ENCODE measurements around the gene PLXNA2.

Gene PLXNA2

DNA sequence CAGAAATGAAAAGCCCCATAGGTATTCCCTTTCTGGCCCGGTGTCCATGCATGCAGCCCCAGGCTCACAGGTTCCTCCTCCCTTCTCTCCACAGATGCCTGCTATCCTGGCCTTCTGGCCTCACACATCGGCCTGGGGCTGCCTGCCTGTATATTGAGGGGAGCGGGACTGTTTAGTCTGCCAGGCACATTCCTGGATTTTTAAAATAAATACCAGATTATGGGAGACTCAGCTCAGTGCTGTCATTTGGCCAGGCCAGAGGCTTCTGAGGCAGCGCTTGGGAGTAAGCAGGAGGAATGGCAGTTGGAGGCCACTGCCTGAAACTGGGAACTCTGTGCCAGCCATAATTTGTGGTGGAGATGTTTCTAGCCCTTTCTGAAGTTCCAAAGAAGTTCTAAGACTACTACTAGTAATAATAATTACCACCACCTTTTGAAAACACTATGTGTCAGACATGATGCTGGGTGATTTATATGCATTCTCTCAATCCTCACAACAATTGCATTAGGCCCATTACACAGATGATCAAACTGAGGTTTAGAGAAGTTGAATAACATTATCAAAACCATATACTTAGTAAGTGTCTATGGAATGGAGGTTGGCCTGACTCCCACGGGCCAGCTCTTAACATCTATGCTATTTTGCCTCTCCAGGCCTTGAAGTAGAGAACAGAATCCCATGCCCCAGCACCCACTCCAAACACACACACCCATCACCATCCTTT, 107.6 kb downstream of the PLXNA2 start:
- DNase-seq = no peak

DNA sequence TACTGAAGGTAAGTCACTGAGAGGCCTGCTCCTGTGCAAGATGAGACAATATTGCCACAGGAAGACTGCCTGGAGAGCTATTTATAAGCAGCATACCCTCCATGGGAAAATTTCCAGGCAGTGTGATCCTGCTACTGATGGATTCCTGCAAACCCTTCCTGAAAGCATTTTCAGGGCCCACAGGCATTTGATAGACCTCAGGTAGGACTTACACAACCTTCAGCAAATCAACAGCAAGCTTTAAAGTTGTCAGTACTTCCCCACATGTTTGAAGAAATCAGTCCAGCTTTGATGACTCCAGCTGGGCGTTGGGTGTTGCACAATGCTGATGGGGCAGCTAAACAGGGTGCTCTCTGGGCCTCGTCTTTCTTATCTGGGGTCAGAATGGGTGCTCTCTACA, 108.8 kb downstream of the PLXNA2 start:
- DNase-seq = no peak

DNA sequence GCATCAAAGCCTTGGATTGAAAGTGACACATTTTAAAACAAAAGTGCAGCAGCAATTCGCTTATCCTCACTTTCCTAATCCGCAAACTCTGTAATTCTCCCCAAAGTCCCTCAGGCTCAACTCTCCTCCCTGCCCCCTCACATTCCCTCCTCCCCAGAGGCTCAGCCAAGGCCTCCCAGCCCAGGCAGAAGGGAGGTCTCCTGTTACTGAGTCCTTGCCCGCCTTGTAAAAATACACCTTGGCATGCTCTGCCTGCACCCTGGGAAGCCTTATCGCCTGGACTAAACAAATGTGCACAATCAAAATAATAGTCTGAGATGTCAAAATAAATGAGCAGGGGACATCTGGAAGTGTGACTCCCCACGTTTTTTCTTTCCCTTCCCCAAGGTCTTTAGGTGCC, 109.7 kb downstream of the PLXNA2 start:
- DNase-seq = no peak

DNA sequence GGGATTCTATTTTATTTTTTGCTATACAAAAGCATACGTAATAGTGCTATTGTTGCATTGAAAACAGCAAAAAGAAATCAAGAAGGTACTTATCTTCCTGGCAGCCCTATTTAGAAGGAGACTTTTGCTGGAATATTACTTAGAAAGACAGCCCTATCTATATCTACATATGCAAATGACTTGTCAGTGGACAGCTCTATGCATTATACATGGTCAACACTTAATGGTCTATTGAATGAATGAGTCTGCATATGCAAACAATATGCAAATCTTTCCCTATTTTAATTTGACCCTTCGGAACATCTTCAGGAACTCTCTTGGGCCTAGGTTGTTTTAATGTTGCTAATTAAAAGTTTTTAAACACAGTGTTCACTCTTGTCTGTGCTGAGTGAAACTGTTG, 110.8 kb downstream of the PLXNA2 start:
- no peak for DNase-seq

DNA sequence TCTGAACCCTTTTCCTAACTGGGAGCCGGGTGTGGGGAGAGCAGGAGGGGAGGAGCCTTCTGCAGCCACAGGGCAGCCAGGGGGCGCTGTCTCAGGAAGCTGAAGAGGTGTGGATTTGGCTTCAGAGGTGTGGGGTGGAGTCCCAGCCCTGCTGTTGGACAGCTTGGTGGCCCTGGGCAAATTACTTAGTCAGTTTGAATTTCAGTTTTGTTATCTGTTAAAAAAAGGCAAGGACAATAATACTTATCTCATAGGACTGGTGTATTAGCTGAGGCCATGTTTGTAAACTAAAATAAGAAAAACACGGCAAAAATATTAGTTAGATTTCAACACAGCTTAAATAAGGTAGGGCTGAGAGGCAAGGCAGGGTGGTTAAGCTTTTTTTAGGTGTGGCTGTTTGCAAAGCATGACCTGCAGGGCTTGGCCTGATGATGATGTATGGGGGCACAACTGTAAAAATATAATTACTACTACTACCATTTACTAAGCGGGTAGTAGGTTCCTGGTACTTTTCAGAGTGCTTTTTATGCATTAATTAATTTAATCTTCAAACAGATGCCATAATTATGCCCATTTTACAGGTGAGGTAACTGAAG, 111.8 kb downstream of the PLXNA2 start:
- DNase-seq = peak; percentile 53

DNA sequence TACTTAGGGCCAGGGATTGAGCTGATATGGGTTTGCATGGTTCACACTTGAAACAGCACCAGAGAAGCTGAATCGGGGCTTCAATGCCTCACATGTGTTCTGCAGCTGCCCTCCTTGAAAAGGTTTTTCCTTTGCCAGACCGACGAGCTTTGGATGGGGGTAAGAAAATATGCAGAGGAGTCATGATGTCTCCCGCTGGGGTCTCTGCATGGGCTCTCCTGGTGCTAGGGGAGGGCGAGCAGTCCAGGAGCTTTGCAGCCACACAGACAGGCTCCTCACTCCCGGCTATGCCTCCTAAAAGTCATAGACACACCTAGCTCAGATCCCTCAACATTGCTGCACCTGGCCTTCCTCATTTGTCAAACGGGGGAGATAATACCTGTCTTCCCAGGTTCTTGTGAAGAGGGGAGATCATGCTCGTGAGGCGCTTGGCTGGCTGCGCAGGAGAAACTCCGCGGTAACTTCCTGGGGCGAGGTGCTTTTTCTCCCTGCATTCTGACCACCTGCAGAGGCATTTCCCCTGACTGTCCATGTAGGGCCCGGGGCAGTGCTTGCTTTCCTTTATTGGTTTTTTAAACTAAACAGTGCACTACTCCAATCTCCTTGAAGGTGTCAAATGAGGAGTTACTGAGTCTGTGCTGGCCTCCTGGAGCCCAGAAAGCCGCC, 112.4 kb downstream of the PLXNA2 start:
- DNase-seq = no peak

DNA sequence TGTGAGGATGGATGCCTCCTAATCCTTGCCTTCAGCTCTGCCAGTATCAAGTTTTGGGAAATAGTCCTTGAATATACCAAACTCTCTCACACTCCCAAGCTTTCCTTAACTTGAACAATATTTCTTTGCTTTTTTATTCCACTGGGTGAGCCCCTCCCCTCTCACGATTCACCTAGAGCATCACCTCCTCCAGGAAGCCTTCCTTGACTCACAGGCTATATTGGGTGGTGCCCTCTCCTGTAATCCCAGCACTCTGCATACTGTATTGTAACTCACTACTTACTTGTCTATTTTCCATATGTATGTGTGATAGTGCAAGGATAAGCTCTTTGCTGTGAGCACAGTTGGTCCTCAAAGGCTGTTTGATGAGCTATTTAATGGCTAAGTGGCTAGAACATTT, 114.7 kb downstream of the PLXNA2 start:
- no peak for DNase-seq

DNA sequence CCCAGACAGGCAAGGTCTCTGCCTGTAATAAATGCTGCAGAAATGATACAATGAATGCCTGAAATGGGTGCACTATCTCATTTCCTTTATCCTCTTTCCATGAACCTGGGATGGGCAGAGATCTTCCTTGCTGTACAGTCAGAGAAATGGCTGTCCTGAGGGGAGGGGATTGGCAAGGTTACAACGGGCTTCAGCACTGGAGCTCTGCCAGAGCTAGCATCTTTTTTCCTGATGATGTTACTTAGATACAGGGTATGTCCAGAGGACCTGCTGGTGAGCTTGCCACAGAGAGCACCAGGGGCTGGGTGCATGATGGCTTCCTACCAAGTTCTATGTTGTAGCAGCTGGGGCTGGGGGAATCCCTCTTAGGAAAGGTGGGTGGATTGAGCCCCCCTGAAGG, 115.1 kb downstream of the PLXNA2 start:
- DNase-seq = no peak

DNA sequence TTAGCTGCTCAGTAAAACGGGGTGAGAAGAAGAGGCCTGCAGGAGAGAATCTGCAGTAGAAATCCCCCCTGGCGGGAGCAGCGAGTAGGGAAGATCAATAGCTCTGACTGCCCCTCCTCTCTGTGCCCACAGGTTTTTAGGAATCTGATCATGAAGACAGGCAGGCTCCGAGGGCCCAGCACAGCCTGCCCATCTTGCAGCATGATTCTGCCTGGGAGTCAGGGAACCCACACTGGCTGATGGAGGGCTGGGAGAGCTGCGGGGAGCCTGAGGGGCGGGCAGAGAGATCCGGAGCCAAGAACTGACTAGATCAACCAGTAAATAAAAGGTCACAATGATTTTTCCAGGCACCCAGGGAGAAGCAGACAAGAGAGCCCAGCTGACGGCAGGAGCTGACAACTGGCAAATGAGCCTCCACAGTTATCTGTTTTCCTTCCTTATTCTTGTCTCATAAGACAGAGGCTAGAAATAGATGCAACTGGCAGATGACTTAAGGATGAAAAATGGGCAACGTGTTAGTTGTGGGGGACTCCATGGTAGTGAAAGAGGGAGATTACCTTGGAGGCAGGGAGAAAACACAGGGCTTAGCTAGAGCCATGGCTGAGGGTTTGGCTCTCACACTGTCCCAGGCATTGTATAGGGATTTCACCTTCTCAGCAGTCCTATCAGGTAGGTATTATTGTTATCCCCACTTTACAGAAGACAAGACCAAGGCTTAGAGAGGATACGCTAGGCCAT, 116.2 kb downstream of the PLXNA2 start:
- DNase-seq = no peak

DNA sequence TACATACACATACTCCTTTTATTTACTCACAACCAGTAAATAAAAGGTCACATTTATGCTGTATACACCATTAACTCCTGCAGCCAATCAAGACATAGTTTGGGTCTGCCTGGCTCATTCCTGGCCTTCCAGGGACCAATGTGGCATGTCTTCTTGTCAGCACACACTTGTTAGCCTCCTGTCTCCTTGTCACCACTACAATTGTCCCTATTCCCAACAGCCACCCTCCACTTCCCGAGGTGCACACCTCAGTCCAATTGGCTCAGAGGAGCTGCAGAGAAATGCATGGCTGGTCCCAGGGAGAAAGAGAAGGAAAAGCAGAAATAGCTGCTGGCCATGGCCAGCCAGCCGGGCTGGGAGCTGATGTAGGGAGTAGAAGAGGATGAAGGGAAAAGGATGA, 116.9 kb downstream of the PLXNA2 start:
- DNase-seq = no peak

DNA sequence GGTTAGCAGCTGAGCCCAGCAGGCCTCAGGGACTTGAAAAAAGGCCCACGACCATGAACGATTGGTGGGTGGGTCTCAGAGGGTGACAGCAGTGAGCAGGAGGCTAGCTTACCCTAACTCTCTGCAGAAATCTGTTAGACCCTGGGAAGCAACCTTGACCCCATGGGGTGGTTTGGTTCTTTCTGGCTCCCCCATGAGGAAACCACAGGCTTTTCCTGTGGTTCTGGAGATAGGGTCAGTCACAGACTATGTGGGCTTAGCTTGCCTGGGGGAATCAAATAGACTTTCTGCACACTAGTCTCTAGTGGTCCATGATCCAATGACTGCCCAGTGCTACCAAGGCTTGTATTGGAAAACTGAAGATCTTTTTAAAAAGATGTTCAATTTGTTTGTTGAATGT, 118.1 kb downstream of the PLXNA2 start:
- no peak for DNase-seq

DNA sequence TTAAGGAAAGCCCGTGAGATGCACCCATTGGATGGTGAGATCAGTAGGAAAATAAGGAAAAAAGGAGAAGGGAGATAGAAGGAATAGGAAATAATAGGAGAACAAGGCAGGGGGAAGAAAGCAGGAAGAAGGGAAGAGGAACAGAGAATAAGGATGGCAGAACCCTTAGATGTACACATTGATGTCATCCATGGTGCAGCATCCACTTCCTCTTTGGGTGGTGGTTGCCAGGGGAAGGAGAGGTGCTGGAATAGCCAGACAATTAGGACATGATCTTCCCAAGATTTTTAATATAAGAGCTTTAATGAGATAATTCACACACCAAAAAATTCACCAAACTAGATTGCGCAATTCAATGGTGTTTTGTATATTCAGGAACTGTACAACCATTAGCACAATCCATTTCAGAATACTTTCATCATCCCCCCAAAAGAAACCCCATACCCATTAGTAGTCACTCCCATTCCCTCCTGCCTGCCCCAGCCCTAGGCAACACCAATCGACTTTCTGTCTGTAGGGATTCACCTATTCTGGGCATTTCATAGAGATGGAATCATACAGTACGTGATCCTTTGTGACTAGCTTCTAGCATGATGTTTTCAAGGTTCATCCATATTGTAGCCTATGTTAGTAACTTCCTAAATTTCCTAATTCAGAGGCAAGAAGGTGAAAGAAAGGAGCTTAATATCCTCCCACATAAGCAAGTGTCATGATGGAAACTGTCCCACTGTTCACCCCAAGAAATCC, 121.4 kb downstream of the PLXNA2 start:
- no peak for DNase-seq

DNA sequence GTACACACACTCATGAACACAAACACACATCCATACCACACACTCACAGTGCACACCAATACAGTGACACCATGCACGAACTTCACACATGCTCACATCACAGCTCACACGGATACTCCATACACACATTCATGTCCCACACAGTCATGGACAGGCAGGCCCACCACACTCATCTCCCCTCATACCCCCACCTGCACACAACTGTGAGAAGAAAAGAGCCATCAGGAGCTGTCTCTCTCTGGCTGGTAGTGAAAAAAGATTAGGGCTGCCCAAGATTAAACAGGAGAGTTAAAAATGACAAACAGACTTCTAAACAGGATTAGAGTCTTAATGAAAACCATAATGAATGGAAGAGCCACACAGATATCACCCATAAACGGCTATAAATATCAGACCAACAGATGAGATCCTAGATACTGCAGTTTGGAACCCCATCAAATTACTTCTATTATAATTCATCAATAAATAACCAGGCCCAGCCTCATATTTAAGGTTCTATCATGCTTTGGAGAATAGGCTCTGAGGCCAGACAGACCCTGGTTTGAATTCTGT, 122.3 kb downstream of the PLXNA2 start:
- DNase-seq = no peak

DNA sequence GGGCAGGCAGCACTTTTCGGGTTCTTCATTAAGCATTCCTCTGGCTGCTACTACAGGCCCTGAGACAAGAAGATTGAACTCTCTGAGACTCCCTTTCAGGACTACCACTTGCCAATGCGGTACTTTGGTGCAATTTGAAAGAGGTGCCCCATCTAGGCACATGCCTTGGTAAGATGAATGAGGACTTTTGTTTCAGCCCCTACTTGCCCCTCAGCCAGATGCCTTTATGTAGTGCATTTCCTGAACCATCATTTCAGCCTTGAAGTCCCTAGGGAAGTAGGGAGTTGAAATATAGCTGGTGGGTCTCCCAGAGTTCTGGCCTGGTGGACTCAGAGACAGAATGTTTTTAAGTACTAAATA, 123.8 kb downstream of the PLXNA2 start:
- no peak for DNase-seq

DNA sequence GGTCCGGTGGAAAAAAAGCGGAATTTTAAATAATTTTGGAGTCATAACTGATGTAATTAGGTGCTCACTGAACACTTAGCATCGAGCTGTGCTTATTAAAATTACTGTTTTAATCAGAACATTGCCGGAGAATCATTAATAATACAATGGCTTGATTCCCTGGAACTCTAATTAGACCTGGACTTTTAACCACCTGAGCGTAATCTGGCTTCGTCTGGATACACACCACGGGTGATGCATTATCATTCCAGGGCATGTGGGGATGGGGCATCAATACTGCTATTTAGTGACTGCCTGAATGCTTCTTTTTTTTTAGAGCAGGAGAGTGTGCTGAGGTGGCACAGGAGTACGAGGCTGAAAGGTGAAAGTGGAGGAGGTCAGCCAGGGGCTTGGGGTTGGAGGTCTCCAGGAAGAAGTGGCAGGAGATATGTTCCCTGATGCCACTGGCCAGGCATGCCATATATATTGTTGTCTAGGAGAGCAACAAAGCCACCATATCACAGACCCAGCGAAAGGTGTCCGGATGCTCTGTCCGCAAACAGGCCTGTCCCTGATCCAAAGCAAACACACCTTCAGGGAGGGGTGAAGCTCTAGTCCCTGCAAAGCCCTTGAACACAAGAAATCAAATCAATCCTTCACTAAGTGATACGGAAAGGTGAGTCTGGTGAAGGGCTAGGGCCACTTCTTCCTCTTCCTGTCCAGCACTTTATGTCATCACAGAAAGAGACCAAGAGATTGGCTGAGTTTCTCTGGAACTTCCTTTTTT, 125.2 kb downstream of the PLXNA2 start:
- DNase-seq = no peak

DNA sequence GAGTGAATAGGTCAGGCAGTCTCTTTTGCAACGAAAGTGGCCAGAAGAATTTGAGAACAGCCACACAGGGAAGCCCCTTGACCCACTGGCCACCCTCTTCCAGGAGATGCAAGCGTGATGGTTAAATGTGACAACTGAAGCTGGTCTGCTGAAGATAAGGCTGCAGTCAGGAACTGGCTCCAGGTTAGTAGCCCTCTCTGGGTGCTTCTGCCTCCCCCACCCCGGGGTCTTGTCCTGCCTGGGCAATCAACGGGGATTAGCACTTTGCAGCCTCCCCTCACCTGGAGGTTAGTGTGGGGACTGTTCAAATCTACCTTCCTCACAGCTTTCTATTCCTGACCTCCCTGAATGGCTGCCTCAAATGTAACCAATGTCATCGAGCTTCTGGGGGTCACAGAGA, 125.9 kb downstream of the PLXNA2 start:
- no peak for DNase-seq

DNA sequence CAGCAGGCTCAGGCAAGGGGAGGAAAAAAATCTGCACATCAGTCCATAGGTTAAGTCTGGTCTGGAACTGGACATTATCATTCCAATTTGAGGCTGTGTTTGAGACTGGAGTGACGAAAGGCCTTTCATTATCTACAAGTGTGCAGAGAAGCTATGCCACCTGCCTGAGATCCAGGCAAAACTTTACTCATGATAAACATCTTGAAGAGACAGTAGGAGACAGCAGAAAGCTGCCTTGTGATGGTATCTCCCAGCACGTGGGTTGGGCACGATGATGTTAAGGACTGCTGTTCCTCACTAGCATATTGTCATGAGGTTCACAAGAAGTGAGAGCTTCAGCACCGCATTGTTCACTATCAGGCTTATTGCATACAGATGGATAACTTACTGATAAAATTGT, 126.4 kb downstream of the PLXNA2 start:
- no peak for DNase-seq

DNA sequence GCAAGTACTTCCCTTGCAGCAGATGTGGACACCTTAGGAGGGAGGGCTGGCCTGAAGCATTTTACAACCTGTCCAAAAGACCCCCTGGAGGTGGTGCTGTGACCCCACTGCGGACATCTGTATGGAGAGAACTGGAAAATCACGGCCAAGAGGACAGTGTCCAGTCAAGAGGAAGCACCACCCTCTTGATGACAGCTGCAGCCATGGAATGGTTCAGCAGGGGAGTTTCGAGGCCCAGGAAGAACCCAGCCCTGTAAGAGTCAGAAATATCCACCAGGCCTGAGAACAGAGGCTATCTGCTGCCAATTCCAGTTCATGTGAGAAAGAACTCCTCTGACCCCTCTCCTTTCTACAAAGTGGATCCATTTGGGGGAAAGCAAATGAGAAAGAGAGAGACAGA, 126.8 kb downstream of the PLXNA2 start:
- no peak for DNase-seq

DNA sequence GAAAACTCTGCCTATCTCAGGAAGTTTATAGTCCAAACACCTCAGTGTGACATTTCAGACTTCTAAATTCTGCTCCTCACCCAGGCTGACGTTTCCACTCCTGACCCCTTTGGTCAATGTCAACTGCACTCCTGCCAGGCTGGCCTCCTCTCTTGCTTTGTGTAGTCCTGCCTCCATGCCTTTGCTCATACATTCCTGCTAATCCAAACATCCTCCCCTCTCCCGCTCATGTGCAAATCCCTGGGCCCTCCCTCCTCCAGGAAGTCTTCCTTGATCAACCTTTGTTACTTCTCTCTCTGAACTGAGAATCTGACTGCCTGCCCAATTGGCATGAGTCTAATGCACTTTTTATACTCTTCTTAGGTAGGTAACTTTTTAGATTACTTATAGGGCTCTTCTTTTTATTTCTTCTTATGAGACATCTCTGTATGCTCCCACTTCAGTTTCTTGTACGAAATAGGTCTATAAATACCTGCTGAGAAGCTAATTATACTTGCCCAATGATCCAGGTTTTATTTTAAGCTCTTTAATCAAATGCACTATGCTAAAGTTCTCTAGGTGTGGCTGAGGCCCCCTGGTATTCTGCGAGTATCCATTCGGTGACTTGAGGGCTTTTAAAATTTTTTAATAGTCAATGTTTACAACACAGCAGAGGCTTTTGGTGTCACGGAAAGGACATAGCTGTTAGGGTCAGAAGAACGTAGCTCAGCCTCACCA, 128.1 kb downstream of the PLXNA2 start:
- DNase-seq = no peak

DNA sequence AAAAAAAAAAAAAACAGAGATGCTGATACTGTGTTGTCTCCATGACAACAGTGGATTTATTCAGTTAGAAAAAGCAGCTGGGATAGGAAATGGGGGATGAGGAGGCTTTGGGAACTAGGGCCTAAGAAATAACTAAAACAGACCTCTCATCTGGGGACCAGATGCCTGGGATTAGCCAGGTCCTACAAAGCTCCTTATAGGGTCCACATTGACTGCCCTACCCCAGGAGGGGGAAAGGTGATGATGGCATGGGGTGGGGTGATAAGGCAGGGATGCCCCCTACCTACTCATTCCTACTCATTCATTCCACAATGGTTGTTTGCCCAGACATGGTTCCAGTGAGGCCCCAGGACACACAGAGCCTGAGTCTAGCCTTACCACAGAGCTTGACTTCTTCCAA, 131.2 kb downstream of the PLXNA2 start:
- no peak for DNase-seq

DNA sequence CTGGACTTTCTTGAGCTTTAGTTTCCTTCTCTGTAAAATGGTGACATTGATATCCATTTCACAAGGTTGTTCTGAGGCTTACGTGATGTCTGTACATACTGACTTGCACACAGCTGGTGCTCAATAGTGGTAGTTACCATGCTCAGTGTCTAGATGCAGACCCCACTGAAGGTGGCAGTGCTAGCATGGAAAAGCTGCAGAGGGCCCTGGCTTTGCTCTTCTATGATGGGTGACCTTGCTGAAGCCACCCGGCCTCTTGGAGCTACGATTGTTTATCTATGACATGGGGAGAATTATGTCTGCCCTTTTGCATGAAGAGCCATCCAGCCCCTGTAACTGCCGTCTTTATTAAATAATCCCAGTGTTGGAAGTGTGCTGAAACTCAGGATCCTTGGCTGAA, 131.8 kb downstream of the PLXNA2 start:
- DNase-seq = no peak

Data from stimulated activated CD4-positive, alpha-beta T cell treated with anti-CD3 and anti-CD28 coated beads, Interleukin-1b, Interleukin-23, amount 100 ng/mL, for 48 hours (primary cell).